Activated B cell treated with CpG ODN at 0.5 μM for 24 hours (primary cell): ENCODE results near the gene SCAF8. TPM values are rescaled to one million over a fixed set of nuclear protein-coding genes. Genes with fewer than 3 reads are reported as not detected.

Source experiments
- ATAC-seq: fragments of 200-7000 bp; cut with Tn5 transposase; one replicate; pipeline ENCODE4 v1.10.0; 2021; ENCODE audit warnings: low read depth, mild to moderate bottlenecking, moderate library complexity
- CTCF ChIA-PET: fragments of 350-600 bp; sonication (Branson Sonifier 250); formaldehyde crosslinking; loops from one replicate; lab custom pipeline; 2021; ENCODE audit warnings: antibody characterized with exemption; lab: Charles Lee
- POLR2A ChIA-PET: fragments of 350-600 bp; sonication (Branson Sonifier 250); formaldehyde crosslinking; loops from one replicate; lab custom pipeline; 2021; ENCODE audit warnings: antibody characterized with exemption; lab: Charles Lee
- DNase-seq: peaks from one replicate; pipeline ENCODE4 v3.0.0; 2022
- H3K27ac Mint-ChIP-seq: one replicate; pipeline ENCODE4 v1.8.0; 2020; ENCODE audit warnings: mixed read lengths
- H3K27me3 Mint-ChIP-seq: one replicate; pipeline ENCODE4 v1.8.0; 2021; ENCODE audit warnings: mixed read lengths
- H3K36me3 Mint-ChIP-seq: one replicate; pipeline ENCODE4 v1.8.0; 2021; ENCODE audit warnings: low read depth, mixed read lengths
- H3K4me1 Mint-ChIP-seq: one replicate; pipeline ENCODE4 v1.8.0; 2021; ENCODE audit warnings: mixed read lengths
- H3K4me3 Mint-ChIP-seq: one replicate; pipeline ENCODE4 v1.8.0; 2020; ENCODE audit warnings: mild to moderate bottlenecking, mixed read lengths
- H3K9me3 Mint-ChIP-seq: one replicate; pipeline ENCODE4 v1.8.0; 2020; ENCODE audit warnings: mixed read lengths
- CTCF ChIP-seq: fragments of 200-600 bp; IDR thresholded peaks from one replicate; pipeline ENCODE4 v1.8.0; 2022; ENCODE audit warnings: antibody characterized with exemption, mild to moderate bottlenecking
- intact Hi-C: fragments of 100-400 bp; cut with micrococcal nuclease; formaldehyde crosslinking; loops from one replicate; pipeline ENCODE4 v1.15.1; 2024
- total RNA-seq: library from RNA; stranded (reverse); gene quantifications from 2 replicates; pipeline ENCODE4 v1.2.3, GENCODE V29; 2022

SCAF8 gene
- total RNA-seq, 1 donor from 2014 or later = 65.2 TPM

GRCh38 chr6:154864066-154864430 lies 130.8 kb downstream of the SCAF8 start:
- Mint-ChIP-seq H3K9me3 (no peaks in the 10 kb centered on the region), H3K27ac (no peak overlapping the region), H3K4me1 (no peaks in the 10 kb centered on the region), H3K4me3 (no peak overlapping the region), H3K27me3 (no peaks in the 10 kb centered on the region), H3K36me3 (peaks cover 35% of the 10 kb centered on the region)
- intact Hi-C loops = no loop called here
- DNase-seq = no peak
- TF ChIP-seq CTCF = no peak
- ChIA-PET POLR2A (no interaction called here), CTCF (no interaction called here)
- ATAC-seq = no peak

GRCh38 chr6:154865291-154865690 lies 132.1 kb downstream of the SCAF8 start:
- ChIA-PET POLR2A (no interaction called here), CTCF (no interaction called here)
- intact Hi-C loops = loop anchor here (5.0 kb wide), 1 partner anchor 667 kb away; no protein-coding TSS in a partner anchor
- Mint-ChIP-seq H3K36me3 (peaks cover 32% of the 10 kb centered on the region), H3K9me3 (no peaks in the 10 kb centered on the region), H3K27ac (no peak overlapping the region), H3K4me3 (no peak overlapping the region), H3K27me3 (no peaks in the 10 kb centered on the region), H3K4me1 (no peaks in the 10 kb centered on the region)
- no peak for TF ChIP-seq CTCF
- DNase-seq (no peak), ATAC-seq (no peak)

- no peak overlapping the region for H3K4me3 Mint-ChIP-seq
- ChIA-PET POLR2A (no interaction called here), CTCF (interaction anchor here (1.0 to 2.0 kb wide), 6 partner anchors 8 to 380 kb away, joined by 4 to 15 read pairs (median 5); no protein-coding TSS in a partner anchor)
- H3K36me3 Mint-ChIP-seq = peaks cover 18% of the 10 kb centered on the region
- no peaks in the 10 kb centered on the region for H3K27me3 Mint-ChIP-seq
- H3K27ac Mint-ChIP-seq = no peak overlapping the region
- DNase-seq = no peak
- H3K4me1 Mint-ChIP-seq = no peaks in the 10 kb centered on the region
- intact Hi-C loops = loop anchor here (1.0 to 5.0 kb wide), 4 partner anchors 306 to 664 kb away; no protein-coding TSS in a partner anchor
- TF ChIP-seq CTCF = peak; percentile 86
- H3K9me3 Mint-ChIP-seq = no peaks in the 10 kb centered on the region
- ATAC-seq = peak; percentile 28
Measured at GRCh38 chr6:154868143-154868594, 135.0 kb downstream of the SCAF8 start.

GRCh38 chr6:154872542-154873114 lies 139.4 kb downstream of the SCAF8 start:
- Mint-ChIP-seq H3K9me3 (no peaks in the 10 kb centered on the region), H3K36me3 (peaks cover 19% of the 10 kb centered on the region), H3K4me3 (no peak overlapping the region), H3K27ac (no peak overlapping the region), H3K27me3 (no peaks in the 10 kb centered on the region), H3K4me1 (peaks cover 25% of the 10 kb centered on the region)
- no peak for TF ChIP-seq CTCF
- ChIA-PET POLR2A (no interaction called here), CTCF (no interaction called here)
- no peak for DNase-seq
- no peak for ATAC-seq
- intact Hi-C loops = no loop called here

GRCh38 chr6:154873546-154873945 lies 140.3 kb downstream of the SCAF8 start:
- ATAC-seq (no peak), DNase-seq (no peak)
- Mint-ChIP-seq H3K36me3 (peaks cover 16% of the 10 kb centered on the region), H3K27ac (no peak overlapping the region), H3K9me3 (no peaks in the 10 kb centered on the region), H3K27me3 (no peaks in the 10 kb centered on the region), H3K4me1 (peaks cover 25% of the 10 kb centered on the region), H3K4me3 (no peak overlapping the region)
- intact Hi-C loops = no loop called here
- TF ChIP-seq CTCF = no peak
- ChIA-PET POLR2A (no interaction called here), CTCF (no interaction called here)
